Measurements from ENCODE around the gene PDGFA. TPM values are rescaled to one million over a fixed set of nuclear protein-coding genes. Genes with fewer than 3 reads are reported as not detected.
A peak's percentile ranks its signal among the peaks of the same experiment; 100 is the strongest.

Gene PDGFA
- total RNA-seq, 4 donors from 2014 or later, result 10.8 to 31.7 (median 26.0) TPM

DNA sequence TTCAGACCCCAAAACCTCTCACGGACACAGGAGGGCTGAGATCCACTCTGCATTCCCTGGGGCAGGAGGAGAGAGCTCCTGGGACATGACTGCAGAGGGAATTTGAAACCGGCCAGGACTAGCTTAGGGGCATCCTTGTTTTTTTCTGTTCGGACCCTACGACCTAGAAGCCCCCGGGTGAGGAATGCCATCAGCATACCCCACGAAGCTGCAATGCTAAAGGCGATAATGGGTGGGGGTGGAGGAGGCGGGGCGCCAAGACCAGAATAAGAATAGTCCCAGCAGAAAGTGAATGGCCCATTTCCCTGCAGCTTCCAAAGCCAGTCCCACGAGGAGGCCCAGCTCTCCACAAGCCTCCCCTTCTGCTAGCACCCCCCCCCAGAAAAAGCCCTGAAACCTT, 4.0 kb downstream of the PDGFA start:
- Histone ChIP-seq H3K4me1 (peaks cover 24 to 48% of the 10 kb centered on the region in 2 donors), H3K27ac (peak overlapping the region; percentile 82 to 99 (median 95)), H3K9me3 (no peaks in the 10 kb centered on the region), H3K27me3 (no peaks in the 10 kb centered on the region), H3K4me3 (no peak overlapping the region), H3K36me3 (no peaks in the 10 kb centered on the region)
- TF ChIP-seq, protein P1, sequence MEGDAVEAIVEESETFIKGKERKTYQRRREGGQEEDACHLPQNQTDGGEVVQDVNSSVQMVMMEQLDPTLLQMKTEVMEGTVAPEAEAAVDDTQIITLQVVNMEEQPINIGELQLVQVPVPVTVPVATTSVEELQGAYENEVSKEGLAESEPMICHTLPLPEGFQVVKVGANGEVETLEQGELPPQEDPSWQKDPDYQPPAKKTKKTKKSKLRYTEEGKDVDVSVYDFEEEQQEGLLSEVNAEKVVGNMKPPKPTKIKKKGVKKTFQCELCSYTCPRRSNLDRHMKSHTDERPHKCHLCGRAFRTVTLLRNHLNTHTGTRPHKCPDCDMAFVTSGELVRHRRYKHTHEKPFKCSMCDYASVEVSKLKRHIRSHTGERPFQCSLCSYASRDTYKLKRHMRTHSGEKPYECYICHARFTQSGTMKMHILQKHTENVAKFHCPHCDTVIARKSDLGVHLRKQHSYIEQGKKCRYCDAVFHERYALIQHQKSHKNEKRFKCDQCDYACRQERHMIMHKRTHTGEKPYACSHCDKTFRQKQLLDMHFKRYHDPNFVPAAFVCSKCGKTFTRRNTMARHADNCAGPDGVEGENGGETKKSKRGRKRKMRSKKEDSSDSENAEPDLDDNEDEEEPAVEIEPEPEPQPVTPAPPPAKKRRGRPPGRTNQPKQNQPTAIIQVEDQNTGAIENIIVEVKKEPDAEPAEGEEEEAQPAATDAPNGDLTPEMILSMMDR (IDR thresholded peaks at IDR 0.05 in 4 of 5, conservative IDR thresholded peaks at IDR 0.05 in 1 of 5), result no peak
- no peak for TF ChIP-seq POLR2A (IDR thresholded peaks at IDR 0.05)
- ATAC-seq (no peak), DNase-seq (no peak)
- in situ Hi-C loops (cut with MboI; ENCODE audit: low sequenced_read_pairs in 4 of 4), result no loop called here
- intact Hi-C loops (cut with DNase I; ENCODE audit: low total_unique reads), result loop anchor here (2.0 to 5.0 kb wide), 3 partner anchors 43 to 367 kb away; no protein-coding TSS in a partner anchor

DNA sequence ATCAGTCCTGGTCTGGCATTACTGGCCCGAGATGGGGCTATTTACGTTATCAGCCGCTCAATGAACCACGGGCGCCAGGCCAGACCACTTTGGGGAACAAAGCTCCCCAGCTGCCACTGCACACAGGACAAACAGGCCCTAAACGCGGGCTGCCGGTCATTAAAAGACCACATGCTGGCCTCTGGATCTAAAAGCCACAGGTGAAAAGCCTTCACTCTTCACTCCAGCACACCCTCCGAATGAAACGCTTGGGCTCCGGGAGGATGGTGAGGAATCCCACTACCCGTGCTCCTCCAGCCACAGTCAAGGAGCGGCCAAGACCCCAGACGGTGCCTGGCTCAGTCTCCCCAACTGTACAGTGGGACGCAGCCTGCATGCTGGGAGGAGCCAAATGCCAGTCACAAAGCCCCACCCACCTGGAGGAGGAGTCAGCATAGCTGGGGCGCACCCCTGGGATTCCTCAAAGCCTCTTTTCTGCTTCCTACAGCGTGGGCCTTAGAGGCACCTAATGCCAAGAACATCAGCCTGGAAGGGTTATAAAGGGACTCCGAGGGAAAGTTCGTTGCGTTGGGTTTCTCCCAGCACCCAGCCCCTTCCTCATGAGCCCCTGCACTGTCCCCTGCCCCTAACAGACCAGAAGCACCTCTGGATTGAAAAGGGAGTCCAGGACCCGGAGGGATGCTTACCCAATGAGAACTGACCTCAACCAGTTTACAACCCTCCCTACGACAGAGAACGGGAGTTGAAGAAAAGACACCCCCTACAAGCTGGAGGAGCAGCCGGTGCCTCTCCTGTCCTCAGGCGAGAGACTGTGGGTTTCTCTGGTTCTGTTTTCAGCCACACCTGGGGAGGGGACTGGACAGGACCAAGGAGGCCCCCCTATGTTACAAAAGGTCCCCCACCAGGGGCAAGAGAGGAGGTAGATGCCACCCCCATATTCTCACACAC, 4.7 kb downstream of the PDGFA start:
- Histone ChIP-seq H3K9me3 (no peaks in the 10 kb centered on the region), H3K27me3 (no peaks in the 10 kb centered on the region), H3K4me3 (no peak overlapping the region), H3K36me3 (peaks cover 0 to 4% of the 10 kb centered on the region in 2 donors), H3K4me1 (peaks cover 24 to 43% of the 10 kb centered on the region in 2 donors), H3K27ac (peak overlapping the region; percentile 82 to 99 (median 95))
- in situ Hi-C loops (cut with MboI; ENCODE audit: low sequenced_read_pairs in 4 of 4), result no loop called here
- TF ChIP-seq POLR2A (IDR thresholded peaks at IDR 0.05), result no peak
- TF ChIP-seq, protein P1 (IDR thresholded peaks at IDR 0.05 in 4 of 5, conservative IDR thresholded peaks at IDR 0.05 in 1 of 5), result no peak
- DNase-seq (peak in 1 of 2 donors; percentile 33), ATAC-seq (no peak)
- intact Hi-C loops (cut with DNase I; ENCODE audit: low total_unique reads), result loop anchor here (2.0 to 5.0 kb wide), 3 partner anchors 42 to 367 kb away; no protein-coding TSS in a partner anchor

DNA sequence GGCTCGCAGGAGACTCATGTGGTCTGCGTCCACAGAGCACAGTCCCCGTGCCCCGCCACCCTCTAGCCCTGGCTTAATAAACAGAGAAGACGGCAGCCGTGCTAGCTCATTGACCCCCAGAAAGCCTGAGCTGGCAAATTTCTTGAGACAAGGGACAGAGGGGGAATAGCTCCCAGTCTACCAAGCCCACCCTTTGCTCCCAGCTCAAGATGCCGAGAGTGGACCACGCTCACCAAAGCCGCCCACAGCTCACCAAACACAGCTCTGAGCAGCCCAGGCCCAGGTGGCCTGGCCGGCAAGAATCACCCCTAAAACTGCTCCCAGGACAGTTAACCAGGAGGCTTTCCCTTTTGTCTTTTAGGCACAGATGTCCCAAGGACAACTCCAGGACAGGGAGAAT, 5.4 kb downstream of the PDGFA start:
- DNase-seq (no peak), ATAC-seq (no peak)
- in situ Hi-C loops (cut with MboI; ENCODE audit: low sequenced_read_pairs in 4 of 4), result no loop called here
- TF ChIP-seq POLR2A (IDR thresholded peaks at IDR 0.05), result no peak
- TF ChIP-seq, protein P1 (IDR thresholded peaks at IDR 0.05 in 4 of 5, conservative IDR thresholded peaks at IDR 0.05 in 1 of 5), result no peak
- Histone ChIP-seq H3K36me3 (peaks cover 0 to 11% of the 10 kb centered on the region in 2 donors), H3K9me3 (no peaks in the 10 kb centered on the region), H3K27me3 (no peaks in the 10 kb centered on the region), H3K4me3 (no peak overlapping the region), H3K27ac (peak overlapping the region; percentile 8 to 96 (median 88)), H3K4me1 (peaks cover 24 to 43% of the 10 kb centered on the region in 2 donors)
- intact Hi-C loops (cut with DNase I; ENCODE audit: low total_unique reads), result loop anchor here (2.0 kb wide), 1 partner anchor 41 kb away; no protein-coding TSS in a partner anchor

DNA sequence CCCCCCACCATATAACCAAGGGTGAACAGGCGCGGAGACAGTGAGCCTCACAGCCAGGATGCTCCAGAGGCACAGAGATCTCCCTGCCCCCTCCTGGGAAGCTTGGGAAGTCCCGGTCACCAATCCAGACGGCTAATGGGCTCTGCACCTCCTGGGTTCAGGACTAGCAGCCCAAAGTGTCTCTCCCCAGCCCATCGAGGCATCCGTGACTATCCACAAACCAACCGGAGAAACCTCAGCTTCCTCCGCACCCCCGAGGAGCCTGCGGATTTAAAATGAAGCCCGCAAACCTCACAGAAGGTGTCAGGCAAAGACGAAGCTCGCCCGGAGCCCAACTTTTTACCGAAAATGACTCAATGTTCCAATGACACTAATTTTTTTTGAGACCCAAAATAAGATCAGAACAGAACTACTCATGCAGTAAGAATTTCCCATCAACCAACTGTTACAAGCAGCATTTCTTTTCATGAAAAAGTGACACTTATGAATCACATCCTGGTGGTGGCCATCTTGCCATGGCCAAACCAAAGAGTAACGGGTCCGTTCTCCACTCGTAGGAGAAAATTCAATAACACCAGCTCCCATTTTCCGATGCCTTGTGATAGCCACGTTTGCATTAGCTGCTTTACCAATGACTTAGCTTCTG, 6.0 kb downstream of the PDGFA start:
- ATAC-seq (no peak), DNase-seq (no peak)
- TF ChIP-seq, protein P1 (IDR thresholded peaks at IDR 0.05 in 4 of 5, conservative IDR thresholded peaks at IDR 0.05 in 1 of 5), result no peak
- no peak for TF ChIP-seq POLR2A (IDR thresholded peaks at IDR 0.05)
- peak overlapping the region; percentile 23 to 96 (median 88) for H3K27ac ChIP-seq
- no peaks in the 10 kb centered on the region for H3K27me3 ChIP-seq
- no peak overlapping the region for H3K4me3 ChIP-seq
- intact Hi-C loops (cut with DNase I; ENCODE audit: low total_unique reads), result loop anchor here (2.0 kb wide), 1 partner anchor 41 kb away; no protein-coding TSS in a partner anchor
- in situ Hi-C loops (cut with MboI; ENCODE audit: low sequenced_read_pairs in 4 of 4), result no loop called here
- no peaks in the 10 kb centered on the region for H3K9me3 ChIP-seq
- peaks cover 0 to 17% of the 10 kb centered on the region in 2 donors for H3K36me3 ChIP-seq
- H3K4me1 ChIP-seq, result peaks cover 24 to 43% of the 10 kb centered on the region in 2 donors
